Mesendoderm (in vitro differentiated cells): ENCODE measurements around the gene CPNE1. TPM values are rescaled to one million over a fixed set of nuclear protein-coding genes. Genes with fewer than 3 reads are reported as not detected.

Experiments
- small RNA-seq: library from polyadenylated mRNA; stranded (forward); fragments of <200 nt; extraction: miRNeasy Mini kit (QIAGEN cat#:217004); gene quantifications from one replicate; pipeline ENCODE3, GENCODE V24; 2013; ENCODE audit not compliant: insufficient read depth

The CPNE1 gene

Small RNA genes within 50 kb of the gene (small RNA-seq; reads per million reads assigned to genes)
- gene RNU6-759P (not detected), gene RPL37P1 (not detected)
